Brain microvascular endothelial cell (primary cell): Measurements from ENCODE around the gene RTN1.

ENCODE experiments used
- DNase-seq: peaks from one replicate; pipeline ENCODE4 v3.0.0-alpha.2; 2020
- H3K27ac ChIP-seq: fragments of 250-450 bp; sonication (Bioruptor Pico); 2 replicates; pipeline ENCODE4 v1.5.1; 2020; ENCODE audit warnings: mild to moderate bottlenecking, moderate library complexity
- H3K27me3 ChIP-seq: fragments of 250-450 bp; sonication (Bioruptor Pico); replicated peaks from 2 replicates; pipeline ENCODE4 v1.5.1; 2020; ENCODE audit warnings: mild to moderate bottlenecking
- H3K36me3 ChIP-seq: fragments of 250-450 bp; sonication (Bioruptor Pico); replicated peaks from 2 replicates; pipeline ENCODE4 v1.5.1; 2020; ENCODE audit warnings: mild to moderate bottlenecking
- H3K4me3 ChIP-seq: 2 replicates; pipeline ENCODE4 v1.5.1; 2011; ENCODE audit warnings: low read depth, mild to moderate bottlenecking, control low read depth, low read length, moderate library complexity
- in situ Hi-C: cut with HindIII; loops from 2 replicates; pipeline ENCODE4 v1.10.0; 2017; ENCODE audit warnings: low sequenced_read_pairs, low pct_ligation_motif_present
- TF ChIP-seq, protein P1 (sequence below): IDR thresholded peaks from 2 replicates; pipeline ENCODE4 v1.5.1; 2011; ENCODE audit warnings: low read depth, mild to moderate bottlenecking, moderate library complexity, low read length, control low read depth, inconsistent platforms; ENCODE audit errors: missing control alignments

The RTN1 gene, protein sequence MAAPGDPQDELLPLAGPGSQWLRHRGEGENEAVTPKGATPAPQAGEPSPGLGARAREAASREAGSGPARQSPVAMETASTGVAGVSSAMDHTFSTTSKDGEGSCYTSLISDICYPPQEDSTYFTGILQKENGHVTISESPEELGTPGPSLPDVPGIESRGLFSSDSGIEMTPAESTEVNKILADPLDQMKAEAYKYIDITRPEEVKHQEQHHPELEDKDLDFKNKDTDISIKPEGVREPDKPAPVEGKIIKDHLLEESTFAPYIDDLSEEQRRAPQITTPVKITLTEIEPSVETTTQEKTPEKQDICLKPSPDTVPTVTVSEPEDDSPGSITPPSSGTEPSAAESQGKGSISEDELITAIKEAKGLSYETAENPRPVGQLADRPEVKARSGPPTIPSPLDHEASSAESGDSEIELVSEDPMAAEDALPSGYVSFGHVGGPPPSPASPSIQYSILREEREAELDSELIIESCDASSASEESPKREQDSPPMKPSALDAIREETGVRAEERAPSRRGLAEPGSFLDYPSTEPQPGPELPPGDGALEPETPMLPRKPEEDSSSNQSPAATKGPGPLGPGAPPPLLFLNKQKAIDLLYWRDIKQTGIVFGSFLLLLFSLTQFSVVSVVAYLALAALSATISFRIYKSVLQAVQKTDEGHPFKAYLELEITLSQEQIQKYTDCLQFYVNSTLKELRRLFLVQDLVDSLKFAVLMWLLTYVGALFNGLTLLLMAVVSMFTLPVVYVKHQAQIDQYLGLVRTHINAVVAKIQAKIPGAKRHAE

DNA sequence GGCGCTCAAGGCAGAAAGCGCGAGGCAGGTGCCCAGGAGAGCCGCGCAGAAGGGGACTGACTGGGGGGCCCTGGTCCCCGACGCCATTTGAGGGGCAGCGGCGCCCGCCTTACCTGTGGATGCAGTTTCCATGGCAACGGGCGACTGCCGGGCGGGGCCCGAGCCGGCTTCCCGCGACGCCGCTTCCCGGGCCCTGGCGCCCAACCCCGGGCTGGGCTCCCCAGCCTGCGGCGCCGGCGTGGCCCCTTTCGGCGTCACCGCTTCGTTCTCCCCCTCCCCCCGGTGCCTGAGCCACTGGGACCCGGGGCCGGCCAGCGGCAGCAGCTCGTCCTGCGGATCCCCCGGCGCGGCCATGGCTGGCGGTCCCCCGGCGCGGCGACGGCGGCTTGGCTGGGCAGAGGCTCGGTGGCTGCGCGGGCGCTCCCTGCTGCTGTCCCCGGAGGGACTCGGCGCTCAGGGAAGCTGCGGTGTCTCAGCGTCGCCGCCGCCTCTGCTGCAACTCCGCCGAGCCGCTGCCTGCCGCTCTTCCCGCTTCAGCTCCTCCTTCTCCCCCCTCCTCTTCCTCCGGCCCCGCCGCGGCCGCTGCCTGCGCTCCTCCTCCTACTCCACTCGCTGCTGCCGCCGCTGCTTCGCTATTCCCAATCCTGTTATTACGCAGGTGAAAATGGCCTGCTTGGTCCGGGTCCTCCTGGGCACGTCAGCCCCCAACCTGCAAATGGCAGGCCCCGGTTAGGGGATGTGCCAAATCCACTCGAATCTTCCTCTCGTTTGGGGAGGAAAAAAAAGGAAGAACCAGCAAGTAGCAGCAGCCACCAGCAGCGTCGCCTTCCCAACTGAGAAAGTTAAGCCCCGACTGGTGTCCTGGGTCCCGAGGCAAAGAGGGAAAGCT, at the start of gene RTN1:
RTN1 (minus strand) TSS at position 500 of the 889 bp plus-strand sequence; CDS start at position 354, 146 bp downstream.
- DNase-seq: no peak
- TF ChIP-seq, protein P1, sequence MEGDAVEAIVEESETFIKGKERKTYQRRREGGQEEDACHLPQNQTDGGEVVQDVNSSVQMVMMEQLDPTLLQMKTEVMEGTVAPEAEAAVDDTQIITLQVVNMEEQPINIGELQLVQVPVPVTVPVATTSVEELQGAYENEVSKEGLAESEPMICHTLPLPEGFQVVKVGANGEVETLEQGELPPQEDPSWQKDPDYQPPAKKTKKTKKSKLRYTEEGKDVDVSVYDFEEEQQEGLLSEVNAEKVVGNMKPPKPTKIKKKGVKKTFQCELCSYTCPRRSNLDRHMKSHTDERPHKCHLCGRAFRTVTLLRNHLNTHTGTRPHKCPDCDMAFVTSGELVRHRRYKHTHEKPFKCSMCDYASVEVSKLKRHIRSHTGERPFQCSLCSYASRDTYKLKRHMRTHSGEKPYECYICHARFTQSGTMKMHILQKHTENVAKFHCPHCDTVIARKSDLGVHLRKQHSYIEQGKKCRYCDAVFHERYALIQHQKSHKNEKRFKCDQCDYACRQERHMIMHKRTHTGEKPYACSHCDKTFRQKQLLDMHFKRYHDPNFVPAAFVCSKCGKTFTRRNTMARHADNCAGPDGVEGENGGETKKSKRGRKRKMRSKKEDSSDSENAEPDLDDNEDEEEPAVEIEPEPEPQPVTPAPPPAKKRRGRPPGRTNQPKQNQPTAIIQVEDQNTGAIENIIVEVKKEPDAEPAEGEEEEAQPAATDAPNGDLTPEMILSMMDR: no peak
- no peak within 1 kb of the TSS for H3K27ac ChIP-seq
- no peaks in the 10 kb centered on the region for H3K36me3 ChIP-seq
- peak within 1 kb of the TSS; percentile 50 for H3K4me3 ChIP-seq
- peaks cover 9% of the 10 kb centered on the region for H3K27me3 ChIP-seq
- in situ Hi-C loops: no loop called here

DNA sequence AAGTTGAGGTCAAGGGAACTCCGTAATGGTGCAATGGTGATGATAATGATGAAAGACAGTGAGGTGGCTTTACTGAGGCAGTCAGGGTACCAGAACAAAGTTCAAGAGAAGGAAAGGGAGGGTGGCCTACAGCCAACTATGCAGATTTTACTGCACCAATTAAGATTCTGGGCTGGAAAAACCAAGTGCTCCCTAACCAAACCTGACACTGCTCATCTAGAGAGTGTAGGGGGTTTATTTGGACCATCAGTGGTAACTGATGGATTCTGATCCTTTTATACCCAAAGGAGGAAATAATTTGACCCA, 49.8 kb upstream of the RTN1 start:
- in situ Hi-C loops: no loop called here
- Histone ChIP-seq H3K27ac (no peak overlapping the region), H3K36me3 (no peaks in the 10 kb centered on the region), H3K27me3 (peaks cover 5% of the 10 kb centered on the region), H3K4me3 (no peak overlapping the region)
- DNase-seq: no peak
- TF ChIP-seq, protein P1: no peak

DNA sequence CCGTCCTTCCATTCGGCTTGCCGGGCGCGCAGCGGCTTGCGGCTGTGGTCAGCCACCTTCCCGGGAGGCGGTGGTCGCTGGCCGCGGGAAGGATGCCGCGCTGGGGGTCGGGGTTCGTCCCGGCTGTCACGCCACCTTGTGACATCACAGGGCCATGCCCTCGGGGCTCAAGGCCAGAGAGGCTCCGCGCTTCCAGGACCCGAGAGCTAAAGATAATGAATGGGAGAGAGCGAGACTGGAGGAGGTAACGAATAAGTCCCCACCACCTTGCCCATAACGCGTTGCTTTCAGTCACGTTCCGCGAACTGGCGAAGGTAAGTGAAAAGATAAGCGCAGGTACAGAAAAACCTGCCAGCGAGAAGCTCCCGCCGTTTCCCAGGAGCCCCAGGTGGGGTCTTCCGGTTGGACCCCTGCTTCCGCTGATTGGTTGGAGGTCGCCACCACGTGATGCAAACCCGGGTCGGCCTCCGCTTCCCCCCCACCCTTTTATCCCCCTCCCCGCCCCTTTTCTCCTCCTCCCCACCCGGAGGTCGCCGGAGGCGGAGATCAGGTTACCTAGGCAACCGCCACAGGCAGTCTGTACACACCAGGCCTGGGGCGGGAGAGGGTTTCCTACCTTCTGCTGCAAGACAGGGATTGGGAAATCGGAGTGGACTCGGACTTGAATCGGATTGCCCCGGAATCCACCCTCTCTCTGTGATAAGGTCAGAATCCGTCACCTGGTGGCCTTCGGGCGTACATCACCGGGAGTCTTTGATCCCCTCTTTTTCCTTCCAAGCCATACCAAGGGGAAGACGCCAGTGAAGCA, 49.2 kb upstream of the RTN1 start, which contains the start of gene LRRC9:
LRRC9 (plus strand) TSS at position 575 of the 808 bp plus-strand sequence.
- Histone ChIP-seq H3K27me3 (peaks cover 5% of the 10 kb centered on the region), H3K4me3 (peak within 1 kb of the TSS; percentile 49), H3K27ac (no peak within 1 kb of the TSS), H3K36me3 (no peaks in the 10 kb centered on the region)
- DNase-seq: no peak
- TF ChIP-seq, protein P1: no peak
- in situ Hi-C loops: no loop called here

DNA sequence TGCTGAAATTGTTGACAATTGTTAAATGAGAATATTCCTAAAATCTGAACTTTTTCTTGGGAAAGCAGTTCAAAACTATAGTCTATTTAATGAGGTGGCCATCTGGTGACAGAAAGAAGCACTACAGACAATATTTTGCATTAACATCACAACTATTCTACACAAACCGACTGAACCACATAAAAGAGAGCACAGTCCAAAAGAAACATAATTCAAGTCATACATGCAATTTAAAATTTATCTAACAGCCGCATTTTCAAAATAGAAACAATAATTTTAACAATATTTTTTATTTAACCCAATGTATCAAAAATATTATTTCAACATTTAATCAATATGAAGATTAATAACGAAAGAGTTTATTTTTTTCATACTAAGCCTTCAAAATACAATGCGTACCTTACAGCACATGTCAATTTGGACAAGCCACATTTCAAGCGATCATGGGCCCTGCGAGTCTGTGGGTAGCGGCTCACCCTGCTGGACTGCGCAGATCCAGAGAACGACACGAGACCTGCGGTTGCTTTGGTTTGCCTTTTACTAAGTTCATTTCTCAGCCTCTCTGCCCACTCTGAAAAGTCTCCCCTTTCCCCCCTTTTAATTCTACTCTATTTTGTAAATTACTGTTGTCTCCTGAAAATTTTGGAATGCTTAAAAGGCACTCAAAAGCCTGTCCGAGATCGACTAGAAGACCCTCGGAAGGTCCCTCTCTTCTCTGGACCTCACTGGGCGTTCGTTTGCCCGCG, 48.4 kb upstream of the RTN1 start:
- TF ChIP-seq, protein P1: peak; percentile 37
- H3K36me3 ChIP-seq: no peaks in the 10 kb centered on the region
- DNase-seq: peak; percentile 36
- no peak overlapping the region for H3K27ac ChIP-seq
- in situ Hi-C loops: no loop called here
- H3K27me3 ChIP-seq: peaks cover 5% of the 10 kb centered on the region
- peak overlapping the region; percentile 49 for H3K4me3 ChIP-seq
